Fibroblast of the aortic adventitia (primary cell): ENCODE results near the gene RFXANK. TPM values are rescaled to one million over a fixed set of nuclear protein-coding genes. Genes with fewer than 3 reads are reported as not detected.
"Not testable (repeated sequence)": the region's sequence is repeated elsewhere in the genome, so short reads cannot be mapped to it uniquely, and the experiment has no call there.

Experiments used
- DNase-seq: peaks from one replicate; pipeline ENCODE4 v3.0.0-alpha.2; 2010; ENCODE audit warnings: low read depth
- H3K4me3 ChIP-seq: 2 replicates; pipeline ENCODE4 v1.5.1; 2011; ENCODE audit warnings: low read depth, mild to moderate bottlenecking, control low read depth, low read length, moderate library complexity
- total RNA-seq: library from RNA; depleted of rRNA; stranded (reverse); fragments of >200 nt; gene quantifications from 2 replicates; pipeline ENCODE4 v1.2.3, GENCODE V29; 2012; ENCODE audit warnings: low replicate concordance
- TF ChIP-seq, protein P1 (sequence below): IDR thresholded peaks from 2 replicates; pipeline ENCODE4 v1.5.1; 2011; ENCODE audit warnings: mild to moderate bottlenecking, low read length, control low read depth, inconsistent platforms; ENCODE audit not compliant: insufficient read depth

RFXANK gene
- total RNA-seq, 1 donor: 38.0 TPM

GRCh38 chr19:19170053-19170872 lies 21.8 kb upstream of the RFXANK start, which contains the start of gene MEF2B:
Gene MEF2B, minus strand, starts transcription at chr19:19170263. Its CDS starts 19,528 bp downstream, at chr19:19150735.
- TF ChIP-seq, protein P1, sequence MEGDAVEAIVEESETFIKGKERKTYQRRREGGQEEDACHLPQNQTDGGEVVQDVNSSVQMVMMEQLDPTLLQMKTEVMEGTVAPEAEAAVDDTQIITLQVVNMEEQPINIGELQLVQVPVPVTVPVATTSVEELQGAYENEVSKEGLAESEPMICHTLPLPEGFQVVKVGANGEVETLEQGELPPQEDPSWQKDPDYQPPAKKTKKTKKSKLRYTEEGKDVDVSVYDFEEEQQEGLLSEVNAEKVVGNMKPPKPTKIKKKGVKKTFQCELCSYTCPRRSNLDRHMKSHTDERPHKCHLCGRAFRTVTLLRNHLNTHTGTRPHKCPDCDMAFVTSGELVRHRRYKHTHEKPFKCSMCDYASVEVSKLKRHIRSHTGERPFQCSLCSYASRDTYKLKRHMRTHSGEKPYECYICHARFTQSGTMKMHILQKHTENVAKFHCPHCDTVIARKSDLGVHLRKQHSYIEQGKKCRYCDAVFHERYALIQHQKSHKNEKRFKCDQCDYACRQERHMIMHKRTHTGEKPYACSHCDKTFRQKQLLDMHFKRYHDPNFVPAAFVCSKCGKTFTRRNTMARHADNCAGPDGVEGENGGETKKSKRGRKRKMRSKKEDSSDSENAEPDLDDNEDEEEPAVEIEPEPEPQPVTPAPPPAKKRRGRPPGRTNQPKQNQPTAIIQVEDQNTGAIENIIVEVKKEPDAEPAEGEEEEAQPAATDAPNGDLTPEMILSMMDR: no peak
- H3K4me3 ChIP-seq: peak within 1 kb of the TSS; percentile 35
- peak; percentile 35 for DNase-seq

GRCh38 chr19:19170873-19171672 lies 21.0 kb upstream of the RFXANK start:
- TF ChIP-seq, protein P1: no peak
- DNase-seq: no peak
- H3K4me3 ChIP-seq: no peak overlapping the region

DNA sequence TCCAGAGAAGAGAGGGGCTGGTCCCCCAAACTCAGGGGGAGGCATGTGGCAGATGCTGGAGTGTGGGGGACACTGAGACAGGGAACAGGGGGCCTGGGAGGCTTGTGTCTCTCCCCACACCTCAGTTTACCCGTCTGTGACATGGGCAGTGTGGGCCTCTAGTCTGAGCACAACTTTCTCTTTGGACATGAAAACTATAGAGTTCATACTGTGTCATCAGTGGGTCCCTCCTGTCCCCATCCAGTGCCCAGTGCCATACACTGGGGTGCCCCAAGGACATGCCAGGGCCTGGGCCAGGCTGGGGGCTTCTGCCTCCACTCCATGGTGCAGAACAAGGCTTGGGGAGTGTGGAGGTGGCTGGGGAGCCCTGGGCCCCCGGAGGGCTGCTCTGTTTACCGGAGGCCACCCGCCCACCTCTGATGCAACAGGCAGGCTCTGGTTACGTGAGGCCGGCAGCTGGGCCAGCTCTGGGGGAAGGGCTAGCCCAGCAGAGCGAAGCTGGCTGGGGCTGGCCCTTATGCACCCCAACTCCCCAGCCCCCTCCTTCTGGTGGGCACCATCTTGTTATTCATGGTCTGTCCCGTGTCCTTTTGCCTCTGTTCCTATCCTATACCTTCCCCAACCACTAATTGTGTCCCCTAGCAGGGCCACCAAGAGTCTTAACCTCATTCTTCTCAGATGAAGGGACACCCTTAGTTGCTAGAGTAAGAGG lies 20.1 kb upstream of the RFXANK start:
- DNase-seq: peak; percentile 55

GRCh38 chr19:19173243-19173642 lies 18.8 kb upstream of the RFXANK start:
- not testable (repeated sequence) for DNase-seq, H3K4me3 ChIP-seq

More for the DNA sequence above, 20.1 kb upstream of the RFXANK start:
- TF ChIP-seq, protein P1: no peak
- H3K4me3 ChIP-seq: no peak overlapping the region

DNA sequence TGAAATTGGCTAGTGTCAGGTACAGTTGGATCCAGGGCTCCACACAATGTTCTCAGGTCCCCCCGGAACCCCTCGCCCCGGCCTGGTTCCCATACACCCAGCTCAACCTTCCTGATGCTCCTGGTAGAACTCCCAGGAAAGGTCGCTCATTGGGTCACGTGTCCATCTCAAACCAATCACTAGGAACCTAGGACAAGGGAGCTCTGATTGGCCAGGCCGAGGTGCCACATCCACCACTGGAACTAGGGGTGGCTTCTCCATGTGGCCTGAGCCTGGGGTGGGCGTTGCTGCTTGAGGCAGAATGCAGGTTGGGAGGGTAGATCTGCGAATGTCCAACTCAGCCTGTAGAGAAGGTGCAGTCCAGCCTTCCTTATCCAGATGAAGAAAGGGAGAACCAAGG lies 15.1 kb upstream of the RFXANK start:
- no peak overlapping the region for H3K4me3 ChIP-seq
- TF ChIP-seq, protein P1: no peak
- no peak for DNase-seq

GRCh38 chr19:19179548-19180441 lies 12.3 kb upstream of the RFXANK start:
- no peak for DNase-seq
- TF ChIP-seq, protein P1: no peak
- no peak overlapping the region for H3K4me3 ChIP-seq
